ENCODE data around the gene SLC35A4.
"Not testable (repeated sequence)": the region's sequence is repeated elsewhere in the genome, so short reads cannot be mapped to it uniquely, and the experiment has no call there.

Gene SLC35A4

DNA sequence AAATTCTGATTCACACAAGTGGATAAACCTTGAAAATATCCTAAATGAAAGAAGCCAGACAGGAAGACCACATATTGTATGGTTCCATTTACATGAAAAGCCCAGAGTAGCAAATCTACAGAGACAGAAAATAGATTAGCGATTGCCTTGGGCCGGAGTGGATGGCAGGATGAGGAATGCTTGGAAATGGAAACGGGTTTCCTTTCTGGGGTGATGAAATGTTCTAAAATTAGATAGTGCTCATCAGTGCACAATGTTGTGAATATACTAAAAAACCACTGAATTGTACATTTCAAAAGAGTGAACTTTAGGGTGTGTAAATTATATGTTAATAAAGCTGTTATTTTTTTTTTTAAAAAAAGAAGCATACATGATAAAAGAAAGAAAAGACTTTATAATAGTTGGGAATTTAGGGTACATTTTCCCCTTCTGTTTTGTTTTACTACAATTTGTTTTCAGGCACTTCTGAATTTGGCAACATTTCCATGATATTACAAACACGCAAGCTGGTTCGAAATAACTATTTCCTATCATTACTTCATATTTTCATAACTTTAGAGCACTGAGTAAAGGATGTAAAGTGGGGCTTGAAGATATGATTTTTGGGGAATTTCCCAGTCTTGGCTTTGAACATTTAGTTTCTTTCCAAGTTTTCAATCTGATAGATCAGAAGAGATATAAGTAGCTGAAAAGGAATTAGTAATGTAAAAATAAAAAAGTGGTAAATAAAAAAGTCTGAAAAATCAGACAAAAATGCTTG, 23.9 kb downstream of the SLC35A4 start:
- no peak for DNase-seq (ENCODE audit: low read depth, low spot score)

DNA sequence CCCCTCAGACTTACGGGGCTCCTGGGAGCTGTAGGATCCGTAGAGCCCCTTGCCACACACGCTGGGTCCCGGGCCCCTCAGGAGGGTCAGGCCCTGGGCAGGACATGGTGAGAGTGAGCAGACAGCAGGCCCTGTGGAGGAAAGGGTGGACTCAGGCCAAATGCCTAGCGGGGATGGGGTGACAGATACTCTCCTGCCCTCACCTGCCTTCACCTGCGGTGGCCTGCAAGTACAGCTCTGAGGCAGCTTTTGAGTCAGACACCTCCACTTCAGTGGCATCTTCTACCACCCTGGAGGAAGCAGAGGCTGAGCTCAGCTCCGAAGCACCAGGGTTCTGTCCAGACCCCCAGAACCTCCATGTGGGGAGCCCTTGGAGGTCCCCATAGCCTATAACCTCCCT, 26.2 kb downstream of the SLC35A4 start:
- DNase-seq (ENCODE audit: low read depth, low spot score), result no peak

GRCh38 chr5:140591747-140592372, 27.2 kb downstream of the SLC35A4 start:
- DNase-seq (ENCODE audit: low read depth, low spot score), result no peak

- DNase-seq (ENCODE audit: low read depth, low spot score), result not testable (repeated sequence)
Observed at GRCh38 chr5:140593070-140593469, 28.4 kb downstream of the SLC35A4 start.

- DNase-seq (ENCODE audit: low read depth, low spot score), result no peak
Observed at GRCh38 chr5:140594169-140594568, 29.5 kb downstream of the SLC35A4 start.

DNA sequence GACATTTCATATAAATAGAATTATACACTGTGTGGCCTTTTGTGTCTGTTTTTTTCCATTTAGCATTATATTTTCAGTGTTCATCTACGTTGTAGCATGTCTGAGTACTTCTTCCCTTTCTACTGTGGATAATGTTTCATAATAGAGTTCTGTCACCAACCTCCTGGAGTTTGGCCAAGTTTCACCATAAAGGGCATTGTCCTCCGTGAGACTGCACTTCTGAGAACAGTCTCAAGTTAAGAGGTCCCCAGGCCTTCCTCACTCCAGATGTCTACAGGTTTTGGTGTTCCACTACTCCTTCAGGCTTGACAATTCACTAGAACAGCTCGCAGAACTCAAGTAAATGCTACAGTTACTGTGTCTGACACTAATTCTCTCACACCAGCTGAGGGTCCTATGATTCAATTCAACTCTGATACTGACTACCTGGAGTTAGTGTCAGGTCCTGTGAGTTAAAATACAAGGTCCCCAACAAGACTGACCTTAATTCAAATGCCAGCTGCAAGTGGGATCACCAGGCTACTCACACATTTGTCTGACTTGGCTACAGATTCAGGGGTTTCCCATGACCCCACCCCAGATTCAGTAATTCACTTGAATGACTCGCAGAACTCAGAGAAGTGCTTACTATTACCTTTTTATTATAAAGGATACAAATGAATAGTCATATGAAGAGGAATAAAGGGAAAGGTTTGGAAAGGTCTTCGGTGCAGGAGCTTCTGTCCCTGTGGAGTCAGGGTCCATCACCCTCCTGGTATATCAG, 31.1 kb downstream of the SLC35A4 start:
- DNase-seq (ENCODE audit: low read depth, low spot score), result no peak

- DNase-seq (ENCODE audit: low read depth, low spot score), result no peak
Observed at GRCh38 chr5:140596321-140596741, 31.7 kb downstream of the SLC35A4 start.

GRCh38 chr5:140598836-140599235, 34.2 kb downstream of the SLC35A4 start:
- no peak for DNase-seq (ENCODE audit: low read depth, low spot score)

GRCh38 chr5:140600096-140600495, 35.5 kb downstream of the SLC35A4 start:
- no peak for DNase-seq (ENCODE audit: low read depth, low spot score)

GRCh38 chr5:140602147-140602546, 37.5 kb downstream of the SLC35A4 start:
- DNase-seq (ENCODE audit: low read depth, low spot score), result no peak

DNA sequence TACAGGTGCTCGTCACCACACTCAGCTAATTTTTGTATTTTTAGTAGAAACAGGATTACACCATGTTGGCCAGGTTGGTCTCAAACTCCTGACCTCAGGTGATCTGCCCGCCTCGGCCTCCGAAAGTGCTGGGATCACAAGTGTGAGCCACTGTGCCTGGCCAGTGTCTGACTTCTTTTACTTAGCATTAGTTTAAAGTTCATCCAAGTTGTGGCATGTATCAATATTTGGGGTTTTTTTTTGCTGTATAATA, 38.7 kb downstream of the SLC35A4 start:
- not testable (repeated sequence) for DNase-seq (ENCODE audit: low read depth, low spot score)

GRCh38 chr5:140603734-140604133, 39.1 kb downstream of the SLC35A4 start:
- DNase-seq (ENCODE audit: low read depth, low spot score), result no peak

GRCh38 chr5:140605879-140606278, 41.3 kb downstream of the SLC35A4 start:
- DNase-seq (ENCODE audit: low read depth, low spot score), result no peak

GRCh38 chr5:140607031-140607430, 42.4 kb downstream of the SLC35A4 start:
- no peak for DNase-seq (ENCODE audit: low read depth, low spot score)

DNA sequence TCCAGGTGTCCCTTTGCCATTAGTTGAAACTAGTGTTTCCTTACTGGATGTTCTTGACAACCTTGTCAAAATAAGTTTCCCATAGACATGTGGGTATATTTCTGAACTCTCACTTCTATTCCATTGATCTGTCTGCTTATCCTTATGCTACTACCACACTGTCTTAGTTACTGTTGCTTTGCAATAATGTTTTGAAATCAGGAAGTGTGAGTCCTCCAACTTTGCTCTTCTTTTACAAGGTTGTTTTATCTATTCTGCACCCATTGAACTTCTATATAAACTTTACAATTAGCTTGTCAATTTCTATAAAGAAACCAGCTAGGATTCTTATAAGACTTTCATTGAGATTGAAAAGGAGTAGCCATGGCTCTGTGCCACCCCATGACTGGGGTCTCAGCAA, 44.1 kb downstream of the SLC35A4 start:
- DNase-seq (ENCODE audit: low read depth, low spot score), result no peak

DNA sequence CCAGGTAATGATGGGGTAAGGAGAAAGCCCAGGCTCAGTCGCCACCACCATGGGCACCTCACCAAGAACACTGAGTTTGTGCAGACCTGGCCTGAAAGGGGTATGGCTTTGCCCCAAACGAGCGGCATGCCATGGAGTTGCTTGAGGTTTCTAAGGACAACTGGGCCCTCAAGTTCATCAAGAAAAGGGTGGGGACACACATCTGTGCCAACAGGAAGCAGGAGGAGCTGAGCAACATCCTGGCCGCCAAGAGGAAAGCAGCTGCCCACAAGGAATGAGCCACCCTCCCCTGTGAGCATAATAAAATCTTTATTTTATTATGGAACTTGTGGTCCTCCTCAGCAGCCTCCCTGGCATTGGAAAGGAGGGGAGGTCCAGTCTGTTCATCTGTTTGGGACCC, 44.5 kb downstream of the SLC35A4 start:
- no peak for DNase-seq (ENCODE audit: low read depth, low spot score)

GRCh38 chr5:140611020-140611521, 46.4 kb downstream of the SLC35A4 start:
- no peak for DNase-seq (ENCODE audit: low read depth, low spot score)

Data from iPS DF 19.7 (cell line).